Liver (tissue), 9 donors: ENCODE measurements around the gene COX19. TPM values are rescaled to one million over a fixed set of nuclear protein-coding genes. Genes with fewer than 3 reads are reported as not detected.

ENCODE experiments used
- DNase-seq: peaks from one replicate; pipeline ENCODE4 v3.0.0-alpha.2; 2017; ENCODE audit warnings: low spot score
- H3K27ac ChIP-seq, 2 donors: one replicate each; pipeline ENCODE4 v1.7.0; 2013; ENCODE audit warnings: inconsistent platforms in 2 of 2, low read length in 2 of 2, control low read depth in 1 of 2, low read depth in 1 of 2, mild to moderate bottlenecking in 1 of 2
- H3K27me3 ChIP-seq, 4 donors: one replicate each; pipeline versions ENCODE4 v1.6.1 to v1.7.0; 2013; ENCODE audit warnings: low read length in 3 of 4, inconsistent platforms in 1 of 4, mild to moderate bottlenecking in 1 of 4, moderate library complexity in 1 of 4; ENCODE audit not compliant: control insufficient read depth in 4 of 4, insufficient read depth in 4 of 4
- H3K36me3 ChIP-seq, 4 donors: one replicate each; pipeline versions ENCODE4 v1.6.1 to v1.7.0; 2013; ENCODE audit warnings: low read length in 3 of 4, mild to moderate bottlenecking in 3 of 4, low read depth in 1 of 4, moderate library complexity in 1 of 4; ENCODE audit not compliant: control insufficient read depth in 4 of 4, insufficient read depth in 3 of 4
- H3K4me1 ChIP-seq, 4 donors: one replicate each; pipeline versions ENCODE4 v1.6.1 to v1.7.0; 2013; ENCODE audit warnings: low read length in 3 of 4, mild to moderate bottlenecking in 3 of 4, moderate library complexity in 1 of 4; ENCODE audit not compliant: control insufficient read depth in 4 of 4, insufficient read depth in 4 of 4
- H3K4me3 ChIP-seq, 3 donors: one replicate each; pipeline versions ENCODE4 v1.6.1 to v1.7.0; 2013; ENCODE audit warnings: low read length in 3 of 3, control low read depth in 1 of 3, low read depth in 1 of 3, mild to moderate bottlenecking in 1 of 3
- H3K9ac ChIP-seq, 2 donors: one replicate each; pipeline ENCODE4 v1.7.0; 2013; ENCODE audit warnings: low read length in 2 of 2, mild to moderate bottlenecking in 2 of 2, moderate library complexity in 2 of 2, control low read depth in 1 of 2, low read depth in 1 of 2
- H3K9me3 ChIP-seq, 4 donors: one replicate each; pipeline versions ENCODE4 v1.6.1 to v1.7.0; 2013; ENCODE audit warnings: low read length in 3 of 4; ENCODE audit not compliant: control insufficient read depth in 4 of 4
- ATF3 ChIP-seq: IDR thresholded peaks from 2 replicates; pipeline ENCODE4 v1.6.1; 2016; ENCODE audit warnings: antibody characterized with exemption
- EGR1 ChIP-seq, 2 donors: IDR thresholded peaks; 2 replicates each; pipeline ENCODE4 v1.6.1; 2016 to 2018; ENCODE audit warnings: antibody characterized with exemption in 2 of 2, low read depth in 2 of 2
- FOXA1 ChIP-seq: IDR thresholded peaks from 2 replicates; pipeline ENCODE4 v1.6.1; 2016; ENCODE audit warnings: antibody characterized with exemption
- FOXA2 ChIP-seq: IDR thresholded peaks from 2 replicates; pipeline ENCODE4 v1.6.1; 2016; ENCODE audit warnings: antibody characterized with exemption
- HNF4A ChIP-seq, 2 donors: conservative IDR thresholded peaks; 2 replicates each; pipeline ENCODE4 v1.6.1; 2016; ENCODE audit warnings: antibody characterized with exemption in 2 of 2, mild to moderate bottlenecking in 2 of 2
- HNF4G ChIP-seq: IDR thresholded peaks from 2 replicates; pipeline ENCODE4 v1.6.1; 2016; ENCODE audit warnings: antibody characterized with exemption
- MAX ChIP-seq: IDR thresholded peaks from 2 replicates; pipeline ENCODE4 v1.6.1; 2016; ENCODE audit warnings: antibody characterized with exemption
- NR2F2 ChIP-seq: IDR thresholded peaks from 2 replicates; pipeline ENCODE4 v1.6.1; 2016; ENCODE audit warnings: antibody characterized with exemption
- RAD21 ChIP-seq, 2 donors: IDR thresholded peaks; 2 replicates each; pipeline ENCODE4 v1.6.1; 2016; ENCODE audit warnings: antibody characterized with exemption in 2 of 2, mild to moderate bottlenecking in 2 of 2
- REST ChIP-seq: IDR thresholded peaks from 2 replicates; pipeline ENCODE4 v1.6.1; 2016; ENCODE audit warnings: antibody characterized with exemption, mild to moderate bottlenecking
- RXRA ChIP-seq, 2 donors: IDR thresholded peaks; 2 replicates each; pipeline ENCODE4 v1.6.1; 2017 to 2018; ENCODE audit warnings: antibody characterized with exemption in 2 of 2, mild to moderate bottlenecking in 1 of 2
- SP1 ChIP-seq: IDR thresholded peaks from 2 replicates; pipeline ENCODE4 v1.6.1; 2018; ENCODE audit warnings: antibody characterized with exemption, mild to moderate bottlenecking
- YY1 ChIP-seq: IDR thresholded peaks from 2 replicates; pipeline ENCODE4 v1.6.1; 2016; ENCODE audit warnings: antibody characterized with exemption, mild to moderate bottlenecking
- ZBTB33 ChIP-seq: IDR thresholded peaks from 2 replicates; pipeline ENCODE4 v1.6.1; 2016; ENCODE audit warnings: antibody characterized with exemption
- WGBS: extraction: QIAGEN DNeasy Blood & Tissue Kit; methylation state at CpG from one replicate; pipeline ENCODE4 v1.1.7; 2013; 5-methylcytosine and 5-hydroxymethylcytosine counted together
- polyA plus RNA-seq, 2 donors: library from polyadenylated mRNA; stranded (reverse) in 1 of 2; unstranded in 1 of 2; fragments of 200-250 nt in 1 of 2; fragments of >200 nt in 1 of 2; fragmentation: Nextera tagmentation in 1 of 2; extraction: Ambion mirVana in 1 of 2; gene quantifications; one replicate each; pipeline versions ENCODE4 v1.2.1 to v1.2.3, GENCODE V29; 2013 to 2015
- total RNA-seq, 2 donors: library from RNA; depleted of rRNA; stranded (reverse); fragments of >200 nt; gene quantifications; one replicate each; pipeline ENCODE4 v1.2.3, GENCODE V29; 2014
- donor health status: healthy.
- donor health status: healthy.
- donor health status: healthy.
- donor health status: healthy.
- donor health status: healthy.

The COX19 gene
- total and polyA plus RNA-seq, 4 donors, result 2.2 to 9.8 (median 4.8) TPM

DNA sequence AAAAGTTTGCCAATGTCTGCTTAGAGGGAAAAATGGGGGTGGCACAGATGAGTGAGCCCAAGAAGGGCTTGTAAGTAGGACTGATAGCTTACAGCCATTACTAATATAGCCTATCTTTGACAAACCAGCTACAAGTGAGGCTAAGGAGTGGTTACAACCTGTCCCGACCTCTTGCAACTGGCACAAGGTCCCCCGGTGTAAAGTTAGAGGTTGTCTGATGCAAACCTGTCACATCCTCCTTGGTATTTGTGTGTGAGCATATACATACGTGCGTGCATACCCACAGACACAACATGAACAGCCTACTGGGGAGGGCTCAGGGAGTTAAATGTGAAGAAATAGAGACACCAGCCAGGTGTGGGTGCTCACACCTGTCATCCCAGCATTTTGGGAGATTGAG, 35.5 kb downstream of the COX19 start:
- H3K9me3 ChIP-seq, result no peaks in the 10 kb centered on the region
- no peak for TF ChIP-seq NR2F2
- TF ChIP-seq YY1, result no peak
- TF ChIP-seq HNF4G, result no peak
- TF ChIP-seq HNF4A (conservative IDR thresholded peaks at IDR 0.05), result no peak
- DNase-seq, result no peak
- WGBS, result 86% methylated on average over 4 of the region's 4 CpGs
- no peaks in the 10 kb centered on the region for H3K27me3 ChIP-seq
- no peak overlapping the region for H3K4me3 ChIP-seq
- H3K9ac ChIP-seq, result no peak overlapping the region
- H3K27ac ChIP-seq, result no peak overlapping the region
- H3K36me3 ChIP-seq, result no peaks in the 10 kb centered on the region
- no peaks in the 10 kb centered on the region for H3K4me1 ChIP-seq

GRCh38 chr7:938546-939185, 36.7 kb downstream of the COX19 start:
- Histone ChIP-seq H3K9ac (no peak overlapping the region), H3K4me1 (no peaks in the 10 kb centered on the region), H3K9me3 (no peaks in the 10 kb centered on the region), H3K36me3 (no peaks in the 10 kb centered on the region), H3K27ac (no peak overlapping the region), H3K27me3 (no peaks in the 10 kb centered on the region), H3K4me3 (no peak overlapping the region)
- TF ChIP-seq MAX (no peak), ATF3 (no peak), ZBTB33 (no peak), REST (no peak)
- no peak for DNase-seq
- WGBS, result 97% methylated on average over 27 of the region's 27 CpGs

GRCh38 chr7:937856-938484, 37.4 kb downstream of the COX19 start:
- DNase-seq, result no peak
- H3K4me3 ChIP-seq, result no peak overlapping the region
- H3K27me3 ChIP-seq, result no peaks in the 10 kb centered on the region
- no peaks in the 10 kb centered on the region for H3K9me3 ChIP-seq
- no peaks in the 10 kb centered on the region for H3K4me1 ChIP-seq
- H3K36me3 ChIP-seq, result no peaks in the 10 kb centered on the region
- WGBS, result 90% methylated on average over 16 of the region's 16 CpGs
- H3K9ac ChIP-seq, result no peak overlapping the region
- H3K27ac ChIP-seq, result no peak overlapping the region
- TF ChIP-seq EGR1 (IDR thresholded peaks at IDR 0.05; ENCODE audit: low read depth in 2 of 2) (no peak), HNF4A (conservative IDR thresholded peaks at IDR 0.05) (no peak), HNF4G (no peak), FOXA1 (no peak), RXRA (IDR thresholded peaks at IDR 0.05) (no peak), FOXA2 (no peak), MAX (no peak), ATF3 (no peak), REST (no peak), SP1 (no peak), RAD21 (IDR thresholded peaks at IDR 0.05) (no peak)
